H9 (cell line): ENCODE data around the gene TMCO4. TPM values are rescaled to one million over a fixed set of nuclear protein-coding genes. Genes with fewer than 3 reads are reported as not detected.

Experiments used
- DNase-seq: peaks from one replicate; pipeline ENCODE4 v3.0.0-alpha.2; 2017
- H2AFZ ChIP-seq: one replicate; pipeline ENCODE4 v1.6.1; 2013; ENCODE audit warnings: mild to moderate bottlenecking, low read length, control low read depth, moderate library complexity
- H2AK5ac ChIP-seq: 2 replicates; pipeline ENCODE4 v1.6.1; 2013; ENCODE audit warnings: low read length, control low read depth, mixed read lengths; ENCODE audit not compliant: insufficient read length
- H2BK120ac ChIP-seq: one replicate; pipeline ENCODE4 v1.6.1; 2013; ENCODE audit warnings: low read depth, mild to moderate bottlenecking, low read length, control low read depth, inconsistent platforms; ENCODE audit not compliant: poor library complexity, severe bottlenecking
- H2BK12ac ChIP-seq: 2 replicates; pipeline ENCODE4 v1.6.1; 2013; ENCODE audit warnings: low read length, control low read depth, mixed read lengths, low read depth; ENCODE audit not compliant: insufficient read length
- H2BK15ac ChIP-seq: 2 replicates; pipeline ENCODE4 v1.6.1; 2013; ENCODE audit warnings: low read depth, low read length, control low read depth
- H2BK20ac ChIP-seq: one replicate; pipeline ENCODE4 v1.6.1; 2013; ENCODE audit warnings: low read depth, mild to moderate bottlenecking, low read length, control low read depth, inconsistent platforms; ENCODE audit not compliant: poor library complexity, severe bottlenecking
- H2BK5ac ChIP-seq: 2 replicates; pipeline ENCODE4 v1.6.1; 2013; ENCODE audit warnings: low read length, control low read depth, mixed read lengths; ENCODE audit not compliant: insufficient read length
- H3K14ac ChIP-seq: 2 replicates; pipeline ENCODE4 v1.6.1; 2013; ENCODE audit warnings: low read length, control low read depth; ENCODE audit not compliant: insufficient read depth
- H3K18ac ChIP-seq: 2 replicates; pipeline ENCODE4 v1.6.1; 2013; ENCODE audit warnings: low read depth, mild to moderate bottlenecking, mixed read lengths, low read length, control low read depth; ENCODE audit not compliant: insufficient read length
- H3K23ac ChIP-seq: 2 replicates; pipeline ENCODE4 v1.6.1; 2013; ENCODE audit warnings: low read length, control low read depth, mixed read lengths, low read depth; ENCODE audit not compliant: insufficient read length
- H3K23me2 ChIP-seq: 2 replicates; pipeline ENCODE4 v1.6.1; 2013; ENCODE audit warnings: low read depth, mild to moderate bottlenecking, mixed read lengths, low read length, control low read depth; ENCODE audit not compliant: insufficient read length, poor library complexity, severe bottlenecking
- H3K27ac ChIP-seq: 2 replicates; pipeline ENCODE4 v1.5.1; 2013; ENCODE audit warnings: low read length, control low read depth, mixed read lengths, low read depth; ENCODE audit not compliant: insufficient read length
- H3K27me3 ChIP-seq: 2 replicates; pipeline ENCODE4 v1.6.1; 2013; ENCODE audit warnings: low read length, control low read depth, inconsistent platforms; ENCODE audit not compliant: insufficient read depth
- H3K4ac ChIP-seq: 2 replicates; pipeline ENCODE4 v1.6.1; 2013; ENCODE audit warnings: low read depth, mild to moderate bottlenecking, control low read depth, inconsistent platforms, low read length, moderate library complexity
- H3K4me1 ChIP-seq: 2 replicates; pipeline ENCODE4 v1.6.1; 2013; ENCODE audit warnings: low read length, control low read depth, inconsistent platforms; ENCODE audit not compliant: insufficient read depth
- H3K4me2 ChIP-seq: 2 replicates; pipeline ENCODE4 v1.6.1; 2013; ENCODE audit warnings: low read length, control low read depth, mixed read lengths; ENCODE audit not compliant: insufficient read length, insufficient read depth
- H3K56ac ChIP-seq: 2 replicates; pipeline ENCODE4 v1.6.1; 2013; ENCODE audit warnings: low read depth, mild to moderate bottlenecking, mixed read lengths, low read length, control low read depth; ENCODE audit not compliant: insufficient read length
- H3K79me1 ChIP-seq: 2 replicates; pipeline ENCODE4 v1.6.1; 2013; ENCODE audit warnings: low read depth, mild to moderate bottlenecking, moderate library complexity, low read length, control low read depth, inconsistent platforms; ENCODE audit not compliant: insufficient read depth, poor library complexity, severe bottlenecking
- H3K79me2 ChIP-seq: 2 replicates; pipeline ENCODE4 v1.6.1; 2013; ENCODE audit warnings: low read length, control low read depth, inconsistent platforms; ENCODE audit not compliant: insufficient read depth
- H3K9ac ChIP-seq: 2 replicates; pipeline ENCODE4 v1.6.1; 2013; ENCODE audit warnings: low read length, control low read depth, mixed read lengths; ENCODE audit not compliant: insufficient read length; ENCODE audit errors: extremely low read depth
- H3K9me3 ChIP-seq: one replicate; pipeline ENCODE4 v1.6.1; 2013; ENCODE audit warnings: low read depth, low read length, inconsistent platforms; ENCODE audit not compliant: control insufficient read depth
- H3T11ph ChIP-seq: one replicate; pipeline ENCODE4 v1.6.1; 2013; ENCODE audit warnings: mild to moderate bottlenecking, low read length, control low read depth, inconsistent platforms
- H4K20me1 ChIP-seq: one replicate; pipeline ENCODE4 v1.6.1; 2013; ENCODE audit not compliant: control insufficient read depth, insufficient read length, insufficient read depth
- H4K5ac ChIP-seq: 2 replicates; pipeline ENCODE4 v1.6.1; 2013; ENCODE audit warnings: low read depth, mild to moderate bottlenecking, mixed read lengths, low read length, control low read depth; ENCODE audit not compliant: insufficient read length
- H4K8ac ChIP-seq: replicated peaks from 2 replicates; pipeline ENCODE4 v1.6.1; 2013; ENCODE audit warnings: low read length, control low read depth, mixed read lengths, low read depth; ENCODE audit not compliant: insufficient read length
- H4K91ac ChIP-seq: 2 replicates; pipeline ENCODE4 v1.6.1; 2013; ENCODE audit warnings: low read depth, mild to moderate bottlenecking, moderate library complexity, mixed read lengths, low read length, control low read depth; ENCODE audit not compliant: insufficient read length
- H3K27ac Mint-ChIP-seq, 3 experiments: 2 replicates in 2 of 3; 3 replicates in 1 of 3; pipeline ENCODE4 v1.8.0; 2020 to 2021; ENCODE audit warnings: mixed read lengths in 3 of 3, mild to moderate bottlenecking in 1 of 3, moderate library complexity in 1 of 3
- H3K27me3 Mint-ChIP-seq: 2 replicates; pipeline ENCODE4 v1.8.0; 2021; ENCODE audit warnings: low read depth, mild to moderate bottlenecking, moderate library complexity, mixed read lengths
- H3K36me3 Mint-ChIP-seq, 3 experiments: 2 replicates in 2 of 3; 3 replicates in 1 of 3; pipeline ENCODE4 v1.8.0; 2020 to 2021; ENCODE audit warnings: low read depth in 3 of 3, mixed read lengths in 3 of 3; ENCODE audit not compliant: insufficient read depth in 1 of 3
- H3K4me1 Mint-ChIP-seq, 2 experiments: 2 replicates each; pipeline ENCODE4 v1.8.0; 2020; ENCODE audit warnings: mixed read lengths in 2 of 2
- H3K4me3 Mint-ChIP-seq, 2 experiments: 2 replicates in 1 of 2; 3 replicates in 1 of 2; pipeline ENCODE4 v1.8.0; 2020 to 2021; ENCODE audit warnings: mild to moderate bottlenecking in 2 of 2, mixed read lengths in 2 of 2, moderate library complexity in 1 of 2
- H3K9me3 Mint-ChIP-seq, 2 experiments: 2 replicates in 1 of 2; 3 replicates in 1 of 2; pipeline ENCODE4 v1.8.0; 2020; ENCODE audit warnings: mild to moderate bottlenecking in 2 of 2, mixed read lengths in 2 of 2, moderate library complexity in 1 of 2
- WGBS: extraction: QIAGEN DNeasy Blood & Tissue Kit; methylation state at CpG from one replicate; pipeline ENCODE4 v1.1.7; 2013; ENCODE audit warnings: missing lambda C conversion rate, low lambda C conversion rate, mixed read lengths; ENCODE audit not compliant: insufficient read length; ENCODE audit errors: extremely low coverage; 5-methylcytosine and 5-hydroxymethylcytosine counted together
- total RNA-seq: library from RNA; stranded (reverse); gene quantifications from 2 replicates; pipeline ENCODE4 v1.2.1, GENCODE V29; 2021
- TF ChIP-seq, protein P1 (sequence below): fragments of 200-600 bp; sonication (generic); conservative IDR thresholded peaks from 3 replicates; pipeline ENCODE4 v1.8.0; 2021; ENCODE audit warnings: antibody characterized with exemption, mild to moderate bottlenecking

The TMCO4 gene
- total RNA-seq, 1 experiment from 2014 or later, result 4.0 TPM

GRCh38 chr1:19656780-19657466 is 142.8 kb downstream of the TMCO4 start:
- Histone ChIP-seq H2BK12ac (no peak overlapping the region), H3K56ac (no peak overlapping the region), H4K8ac (no peak overlapping the region), H2BK120ac (no peak overlapping the region), H3K18ac (no peak overlapping the region), H4K91ac (no peak overlapping the region), H3K23ac (no peak overlapping the region), H3K4me1 (no peaks in the 10 kb centered on the region), H3K27ac (no peak overlapping the region), H4K20me1 (no peaks in the 10 kb centered on the region), H2AFZ (no peak overlapping the region), H3K79me2 (no peaks in the 10 kb centered on the region), H2BK5ac (no peak overlapping the region), H2BK15ac (no peak overlapping the region), H4K5ac (no peak overlapping the region), H3T11ph (no peak overlapping the region), H3K9ac (no peak overlapping the region), H3K9me3 (no peaks in the 10 kb centered on the region), H2BK20ac (no peak overlapping the region), H3K14ac (no peak overlapping the region; the same call in 1 of the 2 replicates), H3K23me2 (no peaks in the 10 kb centered on the region), H3K27me3 (peaks cover 2% of the 10 kb centered on the region; the same call in 1 of the 2 replicates), H2AK5ac (no peak overlapping the region), H3K79me1 (no peaks in the 10 kb centered on the region), H3K4me2 (no peak overlapping the region), H3K4ac (no peak overlapping the region)
- TF ChIP-seq, protein P1, sequence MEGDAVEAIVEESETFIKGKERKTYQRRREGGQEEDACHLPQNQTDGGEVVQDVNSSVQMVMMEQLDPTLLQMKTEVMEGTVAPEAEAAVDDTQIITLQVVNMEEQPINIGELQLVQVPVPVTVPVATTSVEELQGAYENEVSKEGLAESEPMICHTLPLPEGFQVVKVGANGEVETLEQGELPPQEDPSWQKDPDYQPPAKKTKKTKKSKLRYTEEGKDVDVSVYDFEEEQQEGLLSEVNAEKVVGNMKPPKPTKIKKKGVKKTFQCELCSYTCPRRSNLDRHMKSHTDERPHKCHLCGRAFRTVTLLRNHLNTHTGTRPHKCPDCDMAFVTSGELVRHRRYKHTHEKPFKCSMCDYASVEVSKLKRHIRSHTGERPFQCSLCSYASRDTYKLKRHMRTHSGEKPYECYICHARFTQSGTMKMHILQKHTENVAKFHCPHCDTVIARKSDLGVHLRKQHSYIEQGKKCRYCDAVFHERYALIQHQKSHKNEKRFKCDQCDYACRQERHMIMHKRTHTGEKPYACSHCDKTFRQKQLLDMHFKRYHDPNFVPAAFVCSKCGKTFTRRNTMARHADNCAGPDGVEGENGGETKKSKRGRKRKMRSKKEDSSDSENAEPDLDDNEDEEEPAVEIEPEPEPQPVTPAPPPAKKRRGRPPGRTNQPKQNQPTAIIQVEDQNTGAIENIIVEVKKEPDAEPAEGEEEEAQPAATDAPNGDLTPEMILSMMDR, result no peak
- Mint-ChIP-seq H3K9me3 (no peaks in the 10 kb centered on the region), H3K27me3 (peaks cover 11% of the 10 kb centered on the region), H3K4me1 (peaks cover 20 to 33% of the 10 kb centered on the region in 2 experiments), H3K27ac (peak overlapping the region in 1 of 3 experiments; percentile 83; a peak in 1 of 7 replicates), H3K4me3 (0 out of 5 replicates have a peak overlapping the region, but pooled peaks of 1 of the 2 experiments have one; percentile 35), H3K36me3 (no peaks in the 10 kb centered on the region)
- no CpG with 5 or more reads among the region's 15 CpGs for WGBS
- no peak for DNase-seq
